A673 (cell line): Measurements from ENCODE around the gene MAFF. TPM values are rescaled to one million over a fixed set of nuclear protein-coding genes. Genes with fewer than 3 reads are reported as not detected.
"Not testable (repeated sequence)": the region's sequence is repeated elsewhere in the genome, so short reads cannot be mapped to it uniquely, and the experiment has no call there.

Experiments
- BruUV-seq: library from RNA; stranded (reverse); fragments of 400-500 nt; replicated peaks from 2 replicates; lab custom pipeline; 2021; lab: Mats Ljungman, UMichigan
- CTCF ChIA-PET: fragments of 300-600 bp; sonication (Branson Sonifier 250); formaldehyde crosslinking; loops from one replicate; lab custom pipeline; 2022; ENCODE audit warnings: antibody characterized with exemption; lab: Charles Lee
- POLR2A ChIA-PET: fragments of 300-600 bp; sonication (Branson Sonifier 250); formaldehyde crosslinking; loops from one replicate; lab custom pipeline; 2022; ENCODE audit warnings: antibody characterized with exemption; ENCODE audit not compliant: low non-redundant PET; lab: Charles Lee
- DNase-seq: peaks from one replicate; pipeline ENCODE4 v3.0.0-alpha.2; 2015; ENCODE audit warnings: low spot score
- H3K27ac ChIP-seq: fragments of 200-600 bp; sonication (generic); 2 replicates; pipeline ENCODE4 v1.5.1; 2016; ENCODE audit warnings: mixed run types, low read depth, mild to moderate bottlenecking, mixed read lengths, antibody characterized with exemption, low read length; ENCODE audit not compliant: poor library complexity, severe bottlenecking
- H3K27me3 ChIP-seq: fragments of 200-600 bp; sonication (generic); replicated peaks from 2 replicates; pipeline ENCODE4 v1.6.1; 2017; ENCODE audit warnings: mixed run types, low read depth, mild to moderate bottlenecking, mixed read lengths, antibody characterized with exemption, low read length; ENCODE audit not compliant: insufficient read depth, poor library complexity
- H3K36me3 ChIP-seq: fragments of 200-600 bp; sonication (generic); 2 replicates; pipeline ENCODE4 v1.6.1; 2016; ENCODE audit warnings: mixed run types, mild to moderate bottlenecking, mixed read lengths, antibody characterized with exemption, low read length; ENCODE audit not compliant: insufficient read depth, poor library complexity, severe bottlenecking
- H3K4me1 ChIP-seq: fragments of 200-600 bp; sonication (generic); 2 replicates; pipeline ENCODE4 v1.6.1; 2017; ENCODE audit warnings: mixed run types, mild to moderate bottlenecking, mixed read lengths, antibody characterized with exemption, low read length; ENCODE audit not compliant: insufficient read depth, poor library complexity, severe bottlenecking
- H3K4me3 ChIP-seq: fragments of 200-600 bp; sonication (generic); 2 replicates; pipeline ENCODE4 v1.5.1; 2016; ENCODE audit warnings: low read depth, mixed run types, mild to moderate bottlenecking, mixed read lengths, low read length; ENCODE audit not compliant: poor library complexity, severe bottlenecking
- H3K9me3 ChIP-seq: fragments of 200-600 bp; sonication (generic); 2 replicates; pipeline ENCODE4 v1.6.1; 2016; ENCODE audit warnings: mixed run types, low read depth, mild to moderate bottlenecking, mixed read lengths, antibody characterized with exemption, low read length; ENCODE audit not compliant: poor library complexity, severe bottlenecking
- EZH2 ChIP-seq: fragments of 200-600 bp; sonication (generic); IDR thresholded peaks from 2 replicates; pipeline ENCODE4 v1.6.1; 2017; ENCODE audit warnings: borderline replicate concordance, low read depth, mild to moderate bottlenecking, mixed read lengths, antibody characterized with exemption, low read length; ENCODE audit not compliant: poor library complexity, severe bottlenecking
- intact Hi-C: fragments of 100-400 bp; cut with micrococcal nuclease; formaldehyde crosslinking; loops from one replicate; pipeline ENCODE4 v1.10.0; 2022; ENCODE audit not compliant: unreplicated experiment
- total RNA-seq: library from RNA; stranded (reverse); gene quantifications from 2 replicates; pipeline ENCODE4 v1.2.3, GENCODE V29; 2021
- TF ChIP-seq, protein P1 (sequence below): fragments of 300-800, 200-600 bp; sonication (generic); conservative IDR thresholded peaks from 2 replicates; pipeline ENCODE4 v1.5.1; 2017; ENCODE audit warnings: low read depth, mild to moderate bottlenecking, antibody characterized with exemption, low read length, moderate library complexity, mixed read lengths

The MAFF gene
- total RNA-seq, 1 experiment from 2014 or later: 6.3 TPM

- no peak overlapping the region for H3K4me3 ChIP-seq
- H3K27me3 ChIP-seq: no peaks in the 10 kb centered on the region
- H3K4me1 ChIP-seq: peaks cover 14% of the 10 kb centered on the region
- ChIA-PET CTCF (no interaction called here), POLR2A (interaction anchor here (0.6 kb wide), 1 partner anchor 55 kb away, joined by 5 read pairs; no protein-coding TSS in a partner anchor)
- intact Hi-C loops: no loop called here
- H3K27ac ChIP-seq: no peak overlapping the region
- no peaks in the 10 kb centered on the region for H3K9me3 ChIP-seq
- no TSS peak for BruUV-seq
- TF ChIP-seq EZH2: no peak
- TF ChIP-seq, protein P1, sequence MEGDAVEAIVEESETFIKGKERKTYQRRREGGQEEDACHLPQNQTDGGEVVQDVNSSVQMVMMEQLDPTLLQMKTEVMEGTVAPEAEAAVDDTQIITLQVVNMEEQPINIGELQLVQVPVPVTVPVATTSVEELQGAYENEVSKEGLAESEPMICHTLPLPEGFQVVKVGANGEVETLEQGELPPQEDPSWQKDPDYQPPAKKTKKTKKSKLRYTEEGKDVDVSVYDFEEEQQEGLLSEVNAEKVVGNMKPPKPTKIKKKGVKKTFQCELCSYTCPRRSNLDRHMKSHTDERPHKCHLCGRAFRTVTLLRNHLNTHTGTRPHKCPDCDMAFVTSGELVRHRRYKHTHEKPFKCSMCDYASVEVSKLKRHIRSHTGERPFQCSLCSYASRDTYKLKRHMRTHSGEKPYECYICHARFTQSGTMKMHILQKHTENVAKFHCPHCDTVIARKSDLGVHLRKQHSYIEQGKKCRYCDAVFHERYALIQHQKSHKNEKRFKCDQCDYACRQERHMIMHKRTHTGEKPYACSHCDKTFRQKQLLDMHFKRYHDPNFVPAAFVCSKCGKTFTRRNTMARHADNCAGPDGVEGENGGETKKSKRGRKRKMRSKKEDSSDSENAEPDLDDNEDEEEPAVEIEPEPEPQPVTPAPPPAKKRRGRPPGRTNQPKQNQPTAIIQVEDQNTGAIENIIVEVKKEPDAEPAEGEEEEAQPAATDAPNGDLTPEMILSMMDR: no peak
- H3K36me3 ChIP-seq: no peaks in the 10 kb centered on the region
- no peak for DNase-seq
These were observed 26.3 kb upstream of the MAFF start for GRCh38 chr22:38175206-38176118.

GRCh38 chr22:38176170-38176741 lies 25.5 kb upstream of the MAFF start:
- TF ChIP-seq, protein P1: no peak
- H3K9me3 ChIP-seq: no peaks in the 10 kb centered on the region
- H3K27me3 ChIP-seq: no peaks in the 10 kb centered on the region
- no peaks in the 10 kb centered on the region for H3K36me3 ChIP-seq
- DNase-seq: no peak
- no TSS peak for BruUV-seq
- CTCF ChIA-PET: no interaction called here
- H3K27ac ChIP-seq: no peak overlapping the region
- no peak overlapping the region for H3K4me3 ChIP-seq
- POLR2A ChIA-PET: interaction anchor here (0.6 kb wide), 1 partner anchor 54 kb away, joined by 5 read pairs; no protein-coding TSS in a partner anchor
- H3K4me1 ChIP-seq: peaks cover 22% of the 10 kb centered on the region
- intact Hi-C loops: no loop called here

GRCh38 chr22:38177044-38177443 lies 24.8 kb upstream of the MAFF start:
- Histone ChIP-seq H3K27me3 (no peaks in the 10 kb centered on the region), H3K9me3 (no peaks in the 10 kb centered on the region), H3K4me3 (no peak overlapping the region), H3K36me3 (no peaks in the 10 kb centered on the region), H3K4me1 (peaks cover 24% of the 10 kb centered on the region), H3K27ac (no peak overlapping the region)
- BruUV-seq: no TSS peak
- intact Hi-C loops: no loop called here
- CTCF ChIA-PET: no interaction called here
- no peak for TF ChIP-seq EZH2
- TF ChIP-seq, protein P1: no peak
- DNase-seq: no peak
- POLR2A ChIA-PET: no interaction called here

DNA sequence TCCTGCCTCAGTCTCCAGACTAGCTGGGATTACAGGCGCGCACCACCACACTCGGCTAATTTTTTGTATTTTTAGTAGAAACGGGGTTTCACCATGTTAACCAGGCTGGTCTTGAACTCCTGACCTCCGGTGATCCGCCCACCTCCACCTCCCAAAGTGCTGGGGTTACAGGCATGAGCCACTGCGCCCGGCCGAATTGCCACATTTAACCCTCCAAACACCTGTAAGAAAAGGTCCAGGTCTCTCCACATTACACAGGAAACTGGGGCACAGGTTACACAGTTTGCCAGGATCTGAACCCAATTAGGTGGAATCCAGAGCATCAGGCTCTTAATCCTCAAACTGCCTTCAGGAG lies 24.2 kb upstream of the MAFF start:
- DNase-seq, CTCF ChIA-PET, H3K4me3 ChIP-seq, H3K27ac ChIP-seq, POLR2A ChIA-PET, H3K36me3 ChIP-seq, BruUV-seq, intact Hi-C loops, H3K27me3 ChIP-seq, H3K9me3 ChIP-seq: not testable (repeated sequence)
- H3K4me1 ChIP-seq: peaks cover 24% of the 10 kb centered on the region
